Colon (tissue), 2 donors: ENCODE data around the gene SIK1.
"Not testable (repeated sequence)": the region's sequence is repeated elsewhere in the genome, so short reads cannot be mapped to it uniquely, and the experiment has no call there.

Source experiments
- FAIRE-seq: peaks from 2 replicates; lab custom pipeline; 2012; peaks lifted over from hg19 to GRCh38; lab: Jason Lieb, UNC
- donor health status: control.
- donor health status: control.

Gene SIK1

DNA sequence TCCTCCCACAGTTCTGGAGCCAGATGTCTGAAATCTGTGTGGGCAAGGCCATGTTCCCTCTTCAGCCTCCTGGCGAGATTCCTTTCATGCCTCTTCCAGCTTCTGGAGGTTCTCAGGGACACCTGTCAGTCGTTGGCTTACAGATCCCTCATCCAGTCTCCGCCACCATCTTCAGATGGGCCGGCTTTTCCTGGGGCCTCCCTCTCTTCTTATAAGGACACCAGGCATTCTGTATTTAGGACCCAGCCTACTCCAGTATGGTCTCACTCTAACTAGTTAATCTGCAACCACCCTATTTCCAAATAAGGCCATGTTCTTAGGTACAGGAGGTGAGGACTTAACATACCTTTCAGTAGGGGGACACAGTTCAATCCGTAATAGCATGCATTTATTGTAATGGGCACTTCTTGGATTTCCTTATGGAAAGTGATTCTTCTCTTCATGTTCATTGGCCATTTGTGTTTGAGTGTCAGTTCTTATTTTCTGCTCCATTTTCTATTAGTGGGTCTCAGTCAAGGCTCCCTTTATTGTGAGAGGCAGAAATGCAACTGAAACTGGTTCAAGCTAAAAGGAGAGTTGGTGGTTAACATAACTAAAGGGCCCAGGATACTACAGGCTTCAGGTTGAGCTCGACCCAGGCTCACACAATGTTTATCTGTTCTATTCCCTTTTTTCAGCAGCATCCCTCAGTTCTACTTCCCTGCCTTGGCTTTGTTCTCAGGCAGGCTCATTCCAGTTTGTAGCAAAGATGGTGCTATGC is 12.6 kb upstream of the SIK1 start:
- FAIRE-seq, result not testable (repeated sequence)

DNA sequence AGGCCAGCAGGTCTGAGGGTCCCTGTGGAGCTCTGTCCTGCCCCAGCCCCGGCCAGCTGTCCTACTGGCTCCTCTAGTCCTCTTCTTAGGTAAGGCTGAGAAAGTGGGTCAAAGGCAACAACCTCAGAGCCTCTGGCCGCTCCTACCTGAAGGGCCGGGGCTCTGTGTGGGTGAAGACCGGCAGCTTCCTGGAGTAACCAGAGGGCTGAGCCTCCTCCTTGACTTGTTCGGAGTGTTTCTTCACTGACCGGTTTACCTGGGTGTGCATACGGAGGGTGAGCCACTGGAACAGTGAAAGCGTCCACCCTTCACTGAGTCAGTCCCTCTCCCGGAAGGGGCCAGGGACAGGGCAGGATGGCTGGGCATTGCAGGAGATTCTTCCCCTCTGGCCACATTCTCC is 9.3 kb upstream of the SIK1 start:
- FAIRE-seq, result not testable (repeated sequence)

DNA sequence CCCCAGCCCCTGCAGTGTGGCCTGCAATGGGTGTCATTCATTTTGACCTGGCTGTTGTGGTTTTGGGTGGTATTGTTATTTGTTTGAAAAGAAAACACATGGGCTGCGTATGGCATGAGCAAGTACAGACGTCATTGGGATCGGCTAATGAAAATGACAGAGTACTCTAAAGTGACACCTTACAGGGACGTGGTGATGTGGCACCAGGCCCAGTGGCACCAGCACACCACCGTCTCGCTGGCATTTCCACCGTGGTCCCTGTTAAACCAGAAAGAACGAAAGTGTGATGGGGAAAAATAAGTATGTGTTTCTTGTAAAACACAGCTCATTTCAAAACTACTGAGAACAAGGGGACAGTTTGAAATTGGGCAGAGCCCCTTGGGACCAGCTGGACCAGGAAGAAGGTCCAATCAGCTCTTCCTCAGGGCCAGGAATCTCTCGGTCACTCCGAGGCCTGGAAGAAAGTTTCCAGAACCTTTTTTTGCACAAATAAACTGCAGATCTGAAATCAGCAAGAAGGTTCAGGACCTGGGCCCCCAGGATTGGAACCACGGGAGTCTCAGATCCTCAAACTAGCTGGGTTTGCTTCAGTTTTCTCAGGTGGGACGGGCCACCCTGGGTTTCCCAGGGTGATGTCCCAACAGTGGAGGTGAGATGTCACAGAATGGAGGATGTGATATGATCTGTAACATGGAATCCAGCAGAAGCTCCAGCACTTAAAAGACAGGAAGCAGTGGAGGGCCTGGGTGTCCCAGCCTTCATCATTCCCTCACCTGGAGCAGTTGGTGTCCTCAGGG is 6.6 kb upstream of the SIK1 start:
- not testable (repeated sequence) for FAIRE-seq

GRCh38 chr21:43430830-43431416 is 4.0 kb upstream of the SIK1 start:
- FAIRE-seq, result not testable (repeated sequence)

GRCh38 chr21:43428964-43429363 is 2.0 kb upstream of the SIK1 start:
- not testable (repeated sequence) for FAIRE-seq

- FAIRE-seq, result not testable (repeated sequence)
Measured at GRCh38 chr21:43427242-43427559, 270 bp upstream of the SIK1 start.

GRCh38 chr21:43426004-43426403 is 927 bp downstream of the SIK1 start:
- FAIRE-seq, result not testable (repeated sequence)

- not testable (repeated sequence) for FAIRE-seq
Measured at GRCh38 chr21:43419475-43419874, 7.5 kb downstream of the SIK1 start.

DNA sequence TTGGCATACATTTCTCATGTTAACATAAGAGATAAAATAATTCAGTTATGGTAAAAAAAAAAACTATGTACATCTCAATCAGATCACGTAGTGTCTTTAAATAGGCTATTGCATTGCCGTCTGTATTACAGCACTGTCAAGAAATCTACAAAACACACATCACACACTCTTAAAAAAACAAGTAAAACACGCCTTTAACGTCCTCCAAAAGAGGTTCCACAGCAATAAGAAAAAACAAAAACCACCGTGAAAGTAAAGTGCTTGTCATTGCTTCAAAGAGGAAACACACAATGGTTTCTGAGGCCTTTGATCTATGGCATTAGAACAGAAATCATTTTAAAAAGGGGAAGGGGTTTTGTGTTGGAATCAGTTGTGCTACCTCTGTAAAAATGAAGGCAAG is 12.4 kb downstream of the SIK1 start:
- not testable (repeated sequence) for FAIRE-seq

- FAIRE-seq, result not testable (repeated sequence)
Measured at GRCh38 chr21:43412020-43412788, 14.7 kb downstream of the SIK1 start.

GRCh38 chr21:43410456-43411068 is 16.4 kb downstream of the SIK1 start:
- FAIRE-seq, result not testable (repeated sequence)

GRCh38 chr21:43407139-43407538 is 19.8 kb downstream of the SIK1 start:
- FAIRE-seq, result not testable (repeated sequence)

DNA sequence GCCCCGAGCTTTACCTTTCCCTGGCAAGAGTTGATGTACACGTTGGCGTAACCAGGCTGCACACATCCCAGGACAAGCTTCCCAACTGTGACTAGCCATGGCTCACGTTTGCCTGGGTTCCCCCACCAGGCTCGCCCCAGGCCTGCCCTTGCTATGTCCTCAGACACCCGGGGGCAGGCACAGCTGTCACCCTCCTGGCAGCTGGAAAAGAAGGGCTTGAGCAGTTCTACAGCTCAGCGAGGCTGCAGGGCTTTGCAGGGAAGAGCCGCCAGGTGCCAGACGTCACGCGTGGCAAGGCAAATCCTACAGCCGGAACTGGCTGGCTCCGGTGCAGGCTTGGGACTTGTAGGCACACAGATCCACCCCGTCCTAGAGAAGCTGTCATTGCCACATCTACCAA is 22.5 kb downstream of the SIK1 start:
- not testable (repeated sequence) for FAIRE-seq

- FAIRE-seq, result not testable (repeated sequence)
Measured at GRCh38 chr21:43403651-43404430, 23.1 kb downstream of the SIK1 start.

GRCh38 chr21:43401125-43401524 is 25.8 kb downstream of the SIK1 start:
- FAIRE-seq, result not testable (repeated sequence)

- FAIRE-seq, result not testable (repeated sequence)
Measured at GRCh38 chr21:43399595-43400015, 27.3 kb downstream of the SIK1 start.

DNA sequence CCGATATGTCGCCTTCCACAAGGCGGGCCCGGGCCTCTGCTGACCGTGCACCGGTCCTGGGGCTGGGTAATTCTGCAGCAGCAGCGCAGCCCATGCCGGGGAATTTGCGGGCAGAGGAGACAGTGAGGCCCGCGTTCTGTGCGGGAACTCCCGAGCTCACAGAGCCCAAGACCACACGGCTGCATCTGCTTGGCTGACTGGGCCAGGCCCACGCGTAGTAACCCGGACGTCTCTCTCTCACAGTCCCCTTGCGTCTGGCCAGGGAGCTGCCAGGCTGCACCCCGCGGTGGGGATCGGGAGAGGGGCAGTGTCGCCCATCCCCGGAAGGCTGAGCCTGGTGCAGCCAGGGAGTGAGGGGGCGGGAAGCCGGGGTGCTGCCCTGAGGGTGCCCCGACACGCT is 27.8 kb downstream of the SIK1 start:
- FAIRE-seq, result not testable (repeated sequence)

DNA sequence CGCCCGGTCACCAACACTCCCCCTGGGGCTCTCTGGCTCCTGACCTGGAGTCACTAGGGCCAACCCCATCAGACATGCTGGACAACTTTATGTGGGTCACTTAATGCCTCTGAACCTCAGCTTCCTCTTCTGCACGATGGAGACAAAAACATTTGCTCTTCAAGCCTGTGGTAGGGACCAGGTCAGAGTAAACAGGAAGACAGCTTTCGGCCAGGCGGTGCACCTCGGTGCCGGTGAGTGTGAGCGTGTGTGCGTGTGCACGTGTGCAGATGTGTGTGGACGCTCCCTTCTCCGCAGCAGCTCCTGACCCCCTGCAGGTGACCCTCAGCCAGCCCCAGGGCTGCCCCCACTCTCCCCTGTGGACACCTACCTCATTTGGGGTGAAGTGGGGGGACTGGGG is 28.4 kb downstream of the SIK1 start:
- not testable (repeated sequence) for FAIRE-seq

DNA sequence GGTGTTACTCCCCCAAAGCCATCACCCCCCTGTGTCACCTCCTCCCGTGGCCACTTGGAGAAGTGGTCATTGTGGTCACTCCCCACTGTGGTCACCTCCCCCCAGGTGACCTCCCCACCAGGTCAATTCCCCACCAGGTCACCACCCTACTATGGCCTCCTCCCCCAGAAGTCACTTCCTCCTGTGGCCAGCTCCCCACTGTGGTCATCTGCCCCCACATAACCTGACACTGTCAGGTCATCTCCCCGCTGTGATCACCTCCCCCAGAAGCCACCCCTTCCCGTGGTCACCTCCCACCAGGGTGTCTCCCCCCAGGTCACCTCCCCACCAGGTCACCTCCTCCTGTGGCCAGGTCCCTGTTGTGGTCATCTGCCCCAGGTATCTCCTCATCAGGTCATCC is 28.9 kb downstream of the SIK1 start:
- FAIRE-seq, result not testable (repeated sequence)

DNA sequence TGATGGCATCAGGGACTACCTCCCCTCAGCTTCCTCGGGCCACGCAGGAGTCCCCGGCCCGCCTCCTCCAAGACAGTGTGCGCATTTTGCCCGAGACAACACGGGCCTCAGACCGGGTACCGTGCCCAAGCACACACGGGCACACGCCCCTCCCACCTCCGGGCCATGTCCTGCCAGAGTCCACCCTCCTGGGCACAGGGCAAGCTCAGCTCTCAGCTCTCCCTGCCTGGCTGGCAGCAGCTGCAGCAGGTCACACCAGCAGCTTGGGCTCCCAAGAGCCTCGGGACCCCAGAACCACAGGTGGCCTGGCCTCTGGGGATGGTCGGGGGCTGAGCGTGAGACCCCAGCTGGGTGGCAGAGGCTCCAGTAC is 29.5 kb downstream of the SIK1 start:
- not testable (repeated sequence) for FAIRE-seq
